Stimulated activated effector memory CD8-positive, alpha-beta T cell treated with anti-CD3 and anti-CD28 coated beads, Interleukin-12 subunit alpha, Interleukin-12 subunit beta, amount 100 ng/mL, for 72 hours (primary cell): ENCODE results near the gene CNKSR3.
"Not testable (repeated sequence)": the region's sequence is repeated elsewhere in the genome, so short reads cannot be mapped to it uniquely, and the experiment has no call there.

Experiments
- ATAC-seq: fragments of 150-1000 bp; cut with Tn5 transposase; 2 replicates; pipeline ENCODE4 v1.10.0; 2021
- DNase-seq, 2 donors: peaks; one replicate each; pipeline ENCODE4 v3.0.0; 2021 to 2022; ENCODE audit warnings: low spot score in 2 of 2
- H3K27ac Mint-ChIP-seq: one replicate; pipeline ENCODE4 v1.8.0; 2022; ENCODE audit warnings: mild to moderate bottlenecking, mixed read lengths
- H3K36me3 Mint-ChIP-seq: one replicate; pipeline ENCODE4 v1.8.0; 2022; ENCODE audit warnings: mild to moderate bottlenecking, mixed read lengths
- H3K4me1 Mint-ChIP-seq: one replicate; pipeline ENCODE4 v1.8.0; 2022; ENCODE audit warnings: mixed read lengths
- H3K4me3 Mint-ChIP-seq: one replicate; pipeline ENCODE4 v1.8.0; 2022; ENCODE audit warnings: mild to moderate bottlenecking, mixed read lengths
- H3K9me3 Mint-ChIP-seq: one replicate; pipeline ENCODE4 v1.8.0; 2022; ENCODE audit warnings: mixed read lengths

Gene CNKSR3

DNA sequence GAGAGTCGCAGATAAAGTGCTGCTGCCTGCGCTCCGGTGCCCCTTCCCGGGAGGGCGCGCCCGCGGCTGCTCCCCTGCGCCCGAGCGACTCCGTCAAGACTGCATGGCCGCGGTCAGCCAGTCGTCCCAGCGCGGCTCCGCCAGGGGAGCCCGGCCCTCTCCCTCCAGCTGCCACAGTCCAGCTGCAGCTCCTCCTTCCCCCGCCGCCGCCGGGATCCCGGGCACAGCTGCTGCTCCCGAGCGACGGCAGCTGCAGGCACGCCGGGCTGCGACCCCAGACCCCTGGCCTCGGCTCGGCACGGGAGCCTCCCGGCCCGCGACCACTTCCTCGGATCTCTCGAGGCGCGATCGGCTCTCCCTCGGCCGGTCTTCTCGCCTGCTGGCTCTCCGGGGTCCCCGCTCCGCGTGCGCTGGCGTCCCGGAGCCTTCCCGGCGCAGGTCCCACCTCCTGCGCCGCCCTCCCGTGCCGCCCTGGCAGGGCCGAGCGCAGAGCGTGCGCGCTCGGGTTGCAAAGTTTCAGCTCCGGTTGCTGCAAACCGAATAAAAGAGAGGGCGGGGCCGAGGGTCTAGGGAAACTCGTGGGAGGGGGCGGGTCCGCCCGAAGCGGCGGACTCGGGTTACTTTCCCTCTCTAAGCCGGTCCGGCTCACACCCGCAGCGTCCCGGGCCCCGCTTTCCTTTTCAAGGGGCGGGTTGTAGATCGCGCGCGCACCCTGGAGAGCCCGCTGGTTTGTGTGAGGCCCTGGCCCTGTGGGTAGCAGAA, at the start of gene CNKSR3:
TSS of gene CNKSR3 (minus strand) at position 542 of the 762 bp plus-strand sequence. CDS start 571 bp downstream, outside the sequence.
- Mint-ChIP-seq H3K4me1 (peaks cover 6% of the 10 kb centered on the region), H3K27ac (no peak within 1 kb of the TSS)

DNA sequence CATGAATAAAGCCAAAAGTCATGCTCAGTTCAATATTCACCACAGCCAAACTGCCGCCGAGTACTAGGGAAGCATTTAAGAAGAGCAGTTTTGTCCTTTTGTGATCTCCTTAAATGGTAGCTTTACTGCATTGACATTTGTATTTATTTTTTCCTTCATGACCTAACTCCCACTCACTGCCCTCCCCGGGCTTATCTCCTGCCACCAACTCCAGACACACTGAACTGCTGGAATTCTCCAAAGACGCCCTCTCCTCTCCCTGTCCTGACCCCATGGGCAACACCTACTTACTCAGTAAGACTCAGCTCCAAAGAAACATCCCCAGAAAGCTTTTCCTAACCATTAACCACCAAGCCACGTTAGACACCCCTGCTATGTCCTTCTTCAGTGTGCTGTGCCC, 48.5 kb upstream of the CNKSR3 start:
- Mint-ChIP-seq H3K9me3 (no peaks in the 10 kb centered on the region), H3K4me1 (no peaks in the 10 kb centered on the region), H3K36me3 (no peaks in the 10 kb centered on the region), H3K4me3 (no peak overlapping the region), H3K27ac (no peak overlapping the region)
- ATAC-seq (peak; percentile 35), DNase-seq (no peak)

More for the DNA sequence above, at the start of gene CNKSR3:
- Mint-ChIP-seq H3K4me3 (peak within 1 kb of the TSS; percentile 58), H3K9me3 (no peaks in the 10 kb centered on the region), H3K36me3 (no peaks in the 10 kb centered on the region)
- ATAC-seq (peak; percentile 69), DNase-seq (peak in 1 of 2 donors; percentile 51)

DNA sequence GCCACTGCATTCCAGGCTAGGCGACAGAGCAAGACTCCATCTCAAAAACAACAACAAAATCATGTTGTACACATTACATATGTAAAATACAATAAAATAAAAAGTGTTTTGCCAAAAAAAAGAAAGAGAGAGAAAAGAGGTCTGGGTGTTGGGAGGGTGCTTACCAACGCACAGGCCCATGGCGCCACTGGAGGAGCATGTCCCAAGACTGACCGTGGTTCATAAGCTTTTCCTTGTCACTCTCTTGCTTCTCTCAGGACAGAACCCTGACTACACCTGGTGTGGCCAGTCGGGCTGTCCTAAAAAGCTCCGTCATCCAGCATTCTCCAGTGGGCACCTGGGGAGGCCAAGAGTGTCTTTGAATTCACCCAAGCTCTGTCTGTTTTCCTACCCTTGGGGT, 48.0 kb upstream of the CNKSR3 start:
- ATAC-seq (no peak), DNase-seq (no peak)
- H3K27ac Mint-ChIP-seq: no peak overlapping the region
- H3K9me3 Mint-ChIP-seq: no peaks in the 10 kb centered on the region
- no peak overlapping the region for H3K4me3 Mint-ChIP-seq
- H3K36me3 Mint-ChIP-seq: no peaks in the 10 kb centered on the region
- H3K4me1 Mint-ChIP-seq: no peaks in the 10 kb centered on the region

DNA sequence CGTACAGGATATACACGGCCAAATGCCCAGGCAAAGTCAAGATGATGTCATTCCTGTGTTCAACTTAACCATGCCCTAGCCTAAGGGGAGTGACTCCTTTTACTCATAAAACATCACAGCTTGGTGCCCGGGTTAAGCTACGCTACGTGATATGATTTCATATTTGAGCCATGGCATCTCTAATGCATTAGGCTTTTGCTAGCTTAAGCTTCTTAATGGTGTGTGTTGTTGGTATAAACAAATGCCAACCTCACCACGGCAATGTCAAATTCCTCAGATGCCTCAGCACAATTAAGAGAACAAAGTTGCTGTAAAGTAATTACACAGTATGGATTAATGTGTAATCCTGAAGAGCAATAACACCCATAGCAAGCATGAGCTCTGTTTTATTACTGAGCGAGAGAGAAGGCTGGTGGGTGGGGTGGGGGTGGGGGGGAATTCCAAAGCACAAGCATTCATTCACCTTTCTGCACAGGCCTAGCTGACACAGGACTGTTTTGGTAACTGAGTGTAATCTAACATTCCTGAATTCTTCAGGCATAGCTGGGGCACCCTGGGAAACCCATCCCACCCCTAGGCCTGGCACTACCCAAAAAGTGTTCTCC, 44.7 kb upstream of the CNKSR3 start:
- DNase-seq: no peak
- no peak overlapping the region for H3K27ac Mint-ChIP-seq
- H3K36me3 Mint-ChIP-seq: no peaks in the 10 kb centered on the region
- ATAC-seq: no peak
- H3K4me3 Mint-ChIP-seq: no peak overlapping the region
- no peaks in the 10 kb centered on the region for H3K9me3 Mint-ChIP-seq
- no peaks in the 10 kb centered on the region for H3K4me1 Mint-ChIP-seq

DNA sequence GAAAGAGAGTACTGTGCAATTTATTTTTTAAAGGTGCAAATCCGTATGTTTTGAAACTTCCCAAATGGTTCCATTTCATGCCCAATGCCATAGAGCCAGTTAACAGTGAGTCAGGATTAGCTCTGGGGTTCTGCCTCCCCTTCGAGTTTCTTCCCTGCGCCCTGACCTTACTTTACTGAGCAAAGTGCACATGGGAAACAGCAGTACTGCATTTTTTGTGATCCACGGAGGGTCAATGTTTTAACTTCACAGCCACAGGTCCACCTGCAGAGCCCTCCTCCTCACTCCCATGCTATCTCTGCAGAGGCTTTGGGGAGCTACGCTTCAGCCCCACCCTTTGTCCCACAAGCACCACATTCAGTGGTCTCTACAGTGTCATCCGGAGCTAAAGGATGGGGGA, 44.0 kb upstream of the CNKSR3 start:
- no peaks in the 10 kb centered on the region for H3K36me3 Mint-ChIP-seq
- H3K9me3 Mint-ChIP-seq: no peaks in the 10 kb centered on the region
- H3K27ac Mint-ChIP-seq: no peak overlapping the region
- DNase-seq (no peak), ATAC-seq (no peak)
- no peaks in the 10 kb centered on the region for H3K4me1 Mint-ChIP-seq
- H3K4me3 Mint-ChIP-seq: no peak overlapping the region

DNA sequence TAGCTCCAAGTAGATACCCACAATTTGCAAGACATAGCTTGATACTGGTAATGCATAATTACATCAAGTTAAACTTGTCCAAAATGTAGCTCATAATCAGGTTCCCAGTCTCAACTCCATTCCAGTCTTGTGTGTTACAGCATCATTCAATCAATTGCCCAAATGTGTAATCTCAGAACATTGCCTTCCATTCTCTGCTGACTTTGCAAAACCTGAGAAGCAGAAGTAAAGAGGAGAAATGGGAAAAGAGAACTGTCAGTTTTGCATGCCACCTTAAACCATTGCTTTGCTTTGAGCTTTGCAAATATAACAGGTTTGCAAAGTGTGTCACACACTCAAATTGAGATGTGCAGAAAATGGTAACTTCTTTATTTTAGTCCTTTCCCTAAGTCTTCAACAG, 40.3 kb upstream of the CNKSR3 start:
- Mint-ChIP-seq H3K9me3 (no peaks in the 10 kb centered on the region), H3K4me3 (no peak overlapping the region), H3K27ac (no peak overlapping the region), H3K36me3 (no peaks in the 10 kb centered on the region), H3K4me1 (no peaks in the 10 kb centered on the region)
- ATAC-seq (no peak), DNase-seq (no peak)

DNA sequence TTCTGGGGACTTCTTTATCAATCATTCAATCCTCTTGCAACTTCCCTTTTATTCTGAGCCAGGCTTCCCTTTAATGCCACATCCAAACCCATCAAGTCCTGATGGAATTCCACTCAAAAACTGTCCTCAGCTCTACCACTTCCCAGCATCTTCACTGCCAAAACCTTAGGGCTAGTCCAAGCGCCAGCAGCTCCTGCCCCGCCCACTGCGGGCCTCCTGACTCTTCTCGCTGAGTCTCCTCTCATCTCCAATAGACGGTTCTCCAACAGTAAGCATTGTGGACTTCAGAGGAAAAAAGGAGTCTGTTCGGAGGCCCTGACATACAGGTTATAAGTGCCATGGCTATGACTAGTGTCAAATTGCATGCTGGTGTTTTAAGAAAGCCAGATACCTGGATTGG, 38.7 kb upstream of the CNKSR3 start:
- DNase-seq (no peak), ATAC-seq (no peak)
- H3K4me1 Mint-ChIP-seq: no peaks in the 10 kb centered on the region
- no peaks in the 10 kb centered on the region for H3K36me3 Mint-ChIP-seq
- no peaks in the 10 kb centered on the region for H3K9me3 Mint-ChIP-seq
- no peak overlapping the region for H3K4me3 Mint-ChIP-seq
- no peak overlapping the region for H3K27ac Mint-ChIP-seq

DNA sequence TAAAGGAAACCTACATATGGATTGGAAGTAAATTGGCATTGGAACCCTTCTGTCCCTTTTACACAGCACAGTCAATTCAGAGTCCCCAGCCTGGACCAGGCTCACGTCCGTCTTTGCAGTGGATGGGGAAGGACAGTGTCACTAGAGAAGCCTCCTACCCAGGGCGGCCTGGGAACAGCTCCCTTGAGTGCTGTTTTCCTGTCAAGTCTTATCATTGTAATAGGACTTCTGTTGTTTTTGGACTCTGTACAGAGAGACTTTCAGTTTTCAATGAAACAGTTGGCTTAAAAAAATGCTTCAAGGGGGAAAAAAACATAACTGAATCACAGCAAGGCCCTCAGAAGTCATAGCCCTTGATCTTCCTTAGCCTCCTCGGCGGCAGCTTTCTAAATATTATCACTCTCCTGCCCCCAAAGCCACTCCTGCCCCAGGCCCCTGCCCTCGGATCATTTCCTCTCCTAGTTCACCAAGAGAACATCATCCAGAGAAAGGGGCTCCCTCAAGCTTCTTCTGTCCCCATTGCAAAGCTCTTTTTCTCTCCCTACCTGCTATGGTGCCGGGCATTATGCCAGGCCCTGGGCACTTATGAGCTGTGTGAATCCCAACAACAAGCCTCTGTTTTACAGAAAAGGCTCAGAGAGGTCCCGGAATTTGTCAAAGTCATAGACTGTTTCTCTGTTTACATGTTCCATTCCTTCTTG, 37.8 kb upstream of the CNKSR3 start:
- no peaks in the 10 kb centered on the region for H3K36me3 Mint-ChIP-seq

DNA sequence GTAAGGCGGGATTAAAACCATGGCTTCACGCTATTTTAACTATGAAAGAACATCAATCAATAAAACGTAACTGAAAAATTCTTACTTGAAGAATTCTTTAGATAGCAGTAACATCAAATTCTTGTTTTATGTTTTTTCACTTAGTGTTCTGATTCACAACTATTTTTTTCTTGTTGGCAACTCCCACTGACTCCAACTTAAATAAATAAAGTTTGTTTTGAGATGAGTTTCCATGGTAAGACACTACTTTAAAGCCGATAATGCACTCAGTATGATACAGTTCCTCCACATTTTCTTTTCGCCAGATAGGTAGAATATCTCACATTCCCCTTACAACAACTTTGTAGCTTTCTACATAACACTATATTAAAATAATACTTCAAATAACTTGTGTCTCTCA, 33.1 kb upstream of the CNKSR3 start:
- ATAC-seq: no peak
- Mint-ChIP-seq H3K4me1 (no peaks in the 10 kb centered on the region), H3K27ac (no peak overlapping the region), H3K36me3 (no peaks in the 10 kb centered on the region), H3K9me3 (no peaks in the 10 kb centered on the region), H3K4me3 (no peak overlapping the region)
- no peak for DNase-seq

More for the DNA sequence above, 37.8 kb upstream of the CNKSR3 start:
- Mint-ChIP-seq H3K9me3 (no peaks in the 10 kb centered on the region), H3K4me1 (no peaks in the 10 kb centered on the region), H3K4me3 (no peak overlapping the region), H3K27ac (no peak overlapping the region)
- ATAC-seq (no peak), DNase-seq (no peak)

DNA sequence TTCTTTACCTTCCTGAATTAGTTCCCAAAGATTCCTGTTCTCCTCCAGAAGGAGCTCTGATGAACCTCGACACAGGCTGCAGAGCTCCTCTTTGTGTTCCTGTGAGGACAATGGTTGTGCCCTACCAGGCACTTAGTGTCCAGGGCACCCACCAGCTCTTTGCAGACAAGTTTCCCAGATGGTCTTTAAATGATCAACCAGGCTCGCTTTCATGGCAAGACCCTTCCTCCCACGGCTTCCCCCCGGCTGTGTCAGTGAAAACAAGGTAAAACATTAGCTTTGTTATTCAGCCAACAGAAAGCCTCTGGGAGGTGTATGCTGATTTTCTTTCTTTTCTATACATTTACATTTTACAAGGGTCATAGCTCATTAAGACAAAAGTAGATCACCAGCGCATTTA, 32.3 kb upstream of the CNKSR3 start:
- Mint-ChIP-seq H3K4me3 (no peak overlapping the region), H3K36me3 (no peaks in the 10 kb centered on the region), H3K9me3 (no peaks in the 10 kb centered on the region), H3K27ac (no peak overlapping the region), H3K4me1 (no peaks in the 10 kb centered on the region)
- ATAC-seq (no peak), DNase-seq (no peak)

DNA sequence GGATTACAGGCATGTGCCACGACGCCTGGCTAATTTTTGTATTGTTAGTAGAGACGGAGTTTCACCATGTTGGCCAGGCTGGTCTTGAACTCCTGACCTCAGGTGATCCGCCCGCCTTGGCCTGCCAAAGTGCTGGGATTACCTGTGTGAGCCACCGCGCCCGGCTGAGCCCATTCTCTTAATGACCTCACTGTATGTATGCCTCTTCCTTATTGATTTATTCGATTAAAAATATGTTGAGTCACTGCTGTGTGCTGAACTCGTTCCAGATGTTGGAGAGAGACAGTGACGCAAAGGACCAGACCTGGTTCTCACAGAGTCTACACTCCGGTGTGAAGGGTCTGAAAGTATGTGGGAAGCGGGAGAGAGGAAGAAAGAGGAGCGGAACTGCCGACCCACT, 31.4 kb upstream of the CNKSR3 start:
- H3K9me3 Mint-ChIP-seq, ATAC-seq, H3K4me1 Mint-ChIP-seq, H3K36me3 Mint-ChIP-seq, DNase-seq, H3K27ac Mint-ChIP-seq, H3K4me3 Mint-ChIP-seq: not testable (repeated sequence)

DNA sequence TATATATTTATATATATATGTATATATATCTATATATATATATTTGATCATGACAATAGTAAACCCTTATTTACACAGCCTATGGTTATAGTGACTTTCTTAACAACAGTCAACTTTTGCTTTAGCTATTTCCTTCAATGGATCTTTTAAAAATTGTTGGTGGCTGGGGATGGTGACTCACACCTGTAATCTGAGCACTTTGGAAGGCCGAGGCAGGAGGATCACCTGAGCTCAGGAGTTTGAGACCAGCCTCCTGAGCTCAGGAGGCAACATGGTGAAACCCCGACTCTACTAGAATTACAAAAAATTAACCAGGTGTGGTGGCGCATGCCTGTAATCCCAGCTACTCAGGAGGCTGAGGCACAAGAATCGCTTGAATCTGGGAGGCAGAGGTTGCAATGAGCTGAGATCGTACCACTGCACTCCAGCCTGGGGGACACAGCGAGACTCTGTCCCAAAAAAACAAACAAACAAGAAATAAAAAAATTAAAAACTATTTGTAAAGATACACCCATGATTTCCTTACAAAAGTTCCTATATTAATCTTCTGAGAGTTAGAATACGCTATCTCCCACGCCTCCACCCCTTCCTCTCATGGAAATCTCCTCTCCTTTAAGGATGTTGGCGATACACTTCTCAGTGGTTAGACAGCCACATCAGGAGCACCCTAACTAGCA, 29.2 kb upstream of the CNKSR3 start:
- ATAC-seq (no peak), DNase-seq (no peak)
- Mint-ChIP-seq H3K27ac (no peak overlapping the region), H3K9me3 (no peaks in the 10 kb centered on the region), H3K4me3 (no peak overlapping the region), H3K36me3 (no peaks in the 10 kb centered on the region), H3K4me1 (no peaks in the 10 kb centered on the region)

DNA sequence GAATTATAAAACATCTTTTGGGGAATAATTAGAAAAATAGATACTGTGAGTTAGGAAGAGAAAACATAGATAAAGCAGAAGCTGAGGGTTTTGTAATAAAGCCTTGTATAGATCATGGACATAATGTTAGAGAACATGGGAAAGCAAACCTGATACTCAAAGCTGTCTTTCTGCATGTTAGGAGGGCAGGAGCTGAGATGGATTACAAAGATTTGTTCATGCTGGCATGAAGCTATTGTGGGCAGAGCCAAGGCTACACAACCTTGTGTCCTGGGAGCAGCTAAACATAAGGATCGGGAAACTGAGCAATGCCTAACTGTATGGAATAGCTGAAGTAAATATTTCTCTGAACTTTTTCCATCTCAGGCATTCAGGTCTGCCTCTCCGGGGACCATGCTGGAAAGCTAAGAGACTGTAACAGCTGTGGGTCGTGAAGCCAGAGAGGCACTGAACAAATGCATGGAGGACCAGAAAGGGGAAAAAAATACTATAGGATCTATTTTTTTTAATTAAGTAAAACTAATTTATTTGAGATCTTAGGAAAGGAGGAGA, 28.2 kb upstream of the CNKSR3 start:
- DNase-seq (no peak), ATAC-seq (no peak)
- Mint-ChIP-seq H3K4me3 (no peak overlapping the region), H3K27ac (no peak overlapping the region), H3K9me3 (no peaks in the 10 kb centered on the region), H3K4me1 (no peaks in the 10 kb centered on the region), H3K36me3 (no peaks in the 10 kb centered on the region)

DNA sequence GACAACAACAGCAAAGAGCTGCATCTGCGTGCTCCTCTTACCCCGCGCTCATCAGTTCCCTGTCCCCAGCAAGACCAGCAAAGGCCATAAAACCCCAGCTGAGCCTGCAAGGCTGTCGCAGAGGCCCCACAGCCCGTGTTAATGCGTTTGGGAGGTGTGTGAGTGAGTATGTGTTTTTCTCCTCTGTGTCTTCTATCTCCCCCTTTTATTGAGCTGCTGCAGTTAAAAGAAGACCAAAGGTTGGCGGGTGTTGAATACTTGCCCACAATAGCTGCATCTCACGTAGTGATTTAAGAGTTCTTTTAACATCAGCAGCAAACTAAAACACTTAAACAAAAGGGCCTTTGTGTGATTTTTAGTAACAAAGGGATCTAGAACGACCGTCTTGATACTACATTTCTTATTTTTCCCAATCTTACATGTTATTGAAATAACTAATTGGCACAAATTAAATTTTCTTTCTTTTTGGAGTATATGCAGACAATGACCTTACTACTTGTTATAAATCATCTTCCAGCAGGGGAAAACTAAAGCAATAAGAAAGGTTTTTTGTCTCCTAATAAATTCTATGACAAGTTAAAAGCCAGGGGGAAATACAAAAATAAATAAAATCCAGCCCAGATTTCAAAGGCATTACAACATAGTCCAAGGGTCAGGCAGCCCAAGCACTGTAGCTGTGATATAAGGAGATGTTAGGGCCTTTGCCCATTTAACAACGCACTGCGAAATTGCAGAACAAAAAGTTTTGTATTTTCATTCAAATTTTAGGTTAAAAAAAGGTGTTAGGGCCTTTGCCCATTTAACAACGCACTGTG, 27.2 kb upstream of the CNKSR3 start:
- ATAC-seq (no peak), DNase-seq (no peak)
- H3K4me3 Mint-ChIP-seq: no peak overlapping the region
- no peaks in the 10 kb centered on the region for H3K9me3 Mint-ChIP-seq
- H3K4me1 Mint-ChIP-seq: no peaks in the 10 kb centered on the region
- H3K27ac Mint-ChIP-seq: no peak overlapping the region
- no peaks in the 10 kb centered on the region for H3K36me3 Mint-ChIP-seq

DNA sequence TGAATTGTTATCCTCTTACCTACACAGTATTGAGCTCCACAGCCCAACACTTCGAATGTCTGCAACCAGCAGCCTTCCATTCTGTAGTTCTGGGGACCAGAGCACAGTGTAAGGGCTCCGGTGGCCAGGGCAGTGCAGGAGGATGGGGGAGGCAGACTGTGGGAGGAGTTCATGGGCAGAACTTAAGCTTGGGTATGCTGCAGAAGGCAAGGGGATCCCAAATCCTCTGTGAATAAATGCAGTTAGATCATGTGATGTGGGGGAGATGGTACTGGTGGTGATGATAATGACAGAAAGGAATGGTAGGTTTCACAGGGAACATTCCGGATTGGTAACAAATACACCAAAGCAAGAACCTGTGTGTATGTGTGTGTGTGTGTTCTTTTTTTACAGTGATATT, 26.5 kb upstream of the CNKSR3 start:
- H3K4me1 Mint-ChIP-seq: no peaks in the 10 kb centered on the region
- H3K9me3 Mint-ChIP-seq: no peaks in the 10 kb centered on the region
- no peaks in the 10 kb centered on the region for H3K36me3 Mint-ChIP-seq
- H3K4me3 Mint-ChIP-seq: no peak overlapping the region
- DNase-seq (no peak), ATAC-seq (no peak)
- H3K27ac Mint-ChIP-seq: no peak overlapping the region
